Choroid plexus epithelial cell (primary cell): ENCODE data around the gene SLC27A4.

Source experiments
- DNase-seq: peaks from one replicate; pipeline ENCODE4 v3.0.0-alpha.2; 2010; ENCODE audit warnings: low read depth
- H3K4me3 ChIP-seq: 2 replicates; pipeline ENCODE4 v1.5.1; 2011; ENCODE audit warnings: low read depth, mild to moderate bottlenecking, control low read depth, low read length, moderate library complexity
- TF ChIP-seq, protein P1 (sequence below): conservative IDR thresholded peaks from 2 replicates; pipeline ENCODE4 v1.5.1; 2011; ENCODE audit warnings: low read depth, mild to moderate bottlenecking, control low read depth, inconsistent platforms, low read length, moderate library complexity

Gene SLC27A4

DNA sequence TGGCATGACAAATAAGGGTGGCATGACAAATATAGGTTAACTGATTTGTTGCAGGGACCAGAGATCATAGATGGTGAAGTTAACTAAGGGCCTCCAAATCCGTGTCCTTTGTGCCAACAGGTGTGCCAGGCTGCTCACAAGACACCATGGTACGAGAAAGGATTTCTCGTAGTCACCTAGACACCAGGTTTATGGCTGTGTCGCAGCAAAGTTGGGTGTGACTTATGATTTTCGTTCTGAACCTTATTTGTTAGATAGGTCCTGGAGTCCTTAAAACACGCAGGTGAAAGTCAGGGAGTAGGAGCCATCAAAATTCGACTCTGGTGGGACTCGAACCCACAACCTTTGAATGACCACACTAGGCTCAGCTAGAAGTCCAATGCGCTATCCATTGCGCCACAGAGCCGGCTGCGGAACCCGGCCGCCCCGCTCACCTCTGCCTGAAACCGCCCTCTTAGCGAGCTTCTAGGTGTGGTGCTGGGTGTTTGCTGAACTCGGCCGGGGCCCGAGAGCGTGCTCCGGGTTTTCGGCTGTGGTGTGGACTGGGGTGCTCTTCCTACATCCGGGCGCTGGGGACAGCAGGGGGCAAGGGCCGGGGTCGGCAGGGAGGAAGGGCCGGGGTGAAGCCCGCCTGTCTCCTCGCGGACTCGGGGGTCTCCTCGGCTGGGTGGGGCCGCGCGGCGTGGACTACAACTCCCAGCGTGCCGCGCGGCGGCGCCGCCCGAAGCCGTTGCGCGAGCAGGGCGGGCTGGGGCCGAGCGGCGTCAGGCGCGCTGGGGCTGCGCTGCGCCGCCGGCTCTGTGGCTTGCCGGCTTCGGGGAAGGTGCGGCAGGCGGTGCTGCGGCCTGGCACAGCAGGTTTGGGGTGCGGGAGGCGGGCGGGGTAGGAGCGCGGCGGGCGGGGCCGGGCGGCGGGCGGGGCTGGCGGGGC, at the start of gene SLC27A4:
SLC27A4 (plus strand) TSS at position 767 of the 930 bp plus-strand sequence. CDS start 2,606 bp downstream, outside the sequence.
- H3K4me3 ChIP-seq: peak within 1 kb of the TSS; percentile 71
- TF ChIP-seq, protein P1, sequence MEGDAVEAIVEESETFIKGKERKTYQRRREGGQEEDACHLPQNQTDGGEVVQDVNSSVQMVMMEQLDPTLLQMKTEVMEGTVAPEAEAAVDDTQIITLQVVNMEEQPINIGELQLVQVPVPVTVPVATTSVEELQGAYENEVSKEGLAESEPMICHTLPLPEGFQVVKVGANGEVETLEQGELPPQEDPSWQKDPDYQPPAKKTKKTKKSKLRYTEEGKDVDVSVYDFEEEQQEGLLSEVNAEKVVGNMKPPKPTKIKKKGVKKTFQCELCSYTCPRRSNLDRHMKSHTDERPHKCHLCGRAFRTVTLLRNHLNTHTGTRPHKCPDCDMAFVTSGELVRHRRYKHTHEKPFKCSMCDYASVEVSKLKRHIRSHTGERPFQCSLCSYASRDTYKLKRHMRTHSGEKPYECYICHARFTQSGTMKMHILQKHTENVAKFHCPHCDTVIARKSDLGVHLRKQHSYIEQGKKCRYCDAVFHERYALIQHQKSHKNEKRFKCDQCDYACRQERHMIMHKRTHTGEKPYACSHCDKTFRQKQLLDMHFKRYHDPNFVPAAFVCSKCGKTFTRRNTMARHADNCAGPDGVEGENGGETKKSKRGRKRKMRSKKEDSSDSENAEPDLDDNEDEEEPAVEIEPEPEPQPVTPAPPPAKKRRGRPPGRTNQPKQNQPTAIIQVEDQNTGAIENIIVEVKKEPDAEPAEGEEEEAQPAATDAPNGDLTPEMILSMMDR: no peak
- DNase-seq: peak; percentile 75

DNA sequence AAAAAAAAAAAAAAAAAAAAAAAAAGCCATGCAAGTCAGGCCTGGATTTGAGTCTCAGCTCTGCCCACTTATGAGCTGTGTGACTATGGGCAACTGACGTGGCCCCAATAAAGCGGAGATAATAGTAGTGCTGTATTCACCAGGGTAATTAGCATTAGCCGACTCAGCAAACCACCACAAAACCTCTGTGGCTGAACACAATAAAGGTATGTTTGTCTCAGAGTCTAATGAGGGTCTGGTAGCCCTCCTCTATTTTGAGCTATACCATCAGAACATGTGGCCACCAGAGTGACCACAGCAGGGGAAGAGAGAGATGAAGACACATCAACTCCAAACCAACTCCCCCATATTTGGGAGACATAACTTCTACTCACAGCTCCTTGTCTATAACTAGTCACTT, 48.3 kb upstream of the SLC27A4 start:
- no peak for DNase-seq
- no peak overlapping the region for H3K4me3 ChIP-seq
- TF ChIP-seq, protein P1: no peak

DNA sequence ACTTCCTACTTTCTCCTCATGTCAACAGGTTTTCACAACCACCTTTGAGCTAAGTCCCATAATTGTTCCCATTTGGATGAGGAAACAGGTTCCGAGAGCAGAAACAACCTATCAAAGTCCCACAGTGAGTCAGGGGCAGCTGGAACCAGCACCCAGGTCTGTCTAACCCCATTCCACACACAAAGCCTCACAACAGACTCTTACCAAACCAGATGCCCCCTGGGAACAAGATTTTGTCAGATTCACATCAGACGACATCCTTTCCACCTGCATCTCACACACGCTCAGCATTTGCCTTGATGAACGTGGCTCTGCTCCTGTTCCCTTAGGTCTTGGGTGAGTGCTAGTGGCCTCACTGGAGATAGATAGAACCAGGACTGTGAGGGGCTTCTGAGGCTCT, 47.2 kb upstream of the SLC27A4 start:
- no peak overlapping the region for H3K4me3 ChIP-seq
- TF ChIP-seq, protein P1: no peak
- no peak for DNase-seq

DNA sequence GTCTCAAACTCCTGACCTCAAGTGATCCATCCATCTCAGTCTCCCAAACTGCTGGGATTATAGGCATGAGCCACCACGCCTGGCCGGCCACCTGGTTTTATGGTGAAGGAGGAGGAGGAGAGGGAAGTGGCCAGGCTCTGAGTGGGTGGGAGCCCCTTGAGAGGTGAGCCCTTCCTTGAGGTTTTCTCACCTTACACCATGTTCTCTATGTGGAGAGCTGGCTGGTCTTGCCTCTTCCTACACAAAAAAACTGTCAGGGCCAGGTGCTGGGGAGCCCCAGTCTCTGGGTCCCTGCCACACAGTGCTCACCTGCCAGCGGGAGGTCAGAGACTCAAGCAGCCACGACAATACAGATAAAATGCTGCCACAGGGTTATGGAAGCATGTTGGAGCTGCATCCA, 46.2 kb upstream of the SLC27A4 start:
- no peak overlapping the region for H3K4me3 ChIP-seq
- DNase-seq: no peak
- TF ChIP-seq, protein P1: no peak

DNA sequence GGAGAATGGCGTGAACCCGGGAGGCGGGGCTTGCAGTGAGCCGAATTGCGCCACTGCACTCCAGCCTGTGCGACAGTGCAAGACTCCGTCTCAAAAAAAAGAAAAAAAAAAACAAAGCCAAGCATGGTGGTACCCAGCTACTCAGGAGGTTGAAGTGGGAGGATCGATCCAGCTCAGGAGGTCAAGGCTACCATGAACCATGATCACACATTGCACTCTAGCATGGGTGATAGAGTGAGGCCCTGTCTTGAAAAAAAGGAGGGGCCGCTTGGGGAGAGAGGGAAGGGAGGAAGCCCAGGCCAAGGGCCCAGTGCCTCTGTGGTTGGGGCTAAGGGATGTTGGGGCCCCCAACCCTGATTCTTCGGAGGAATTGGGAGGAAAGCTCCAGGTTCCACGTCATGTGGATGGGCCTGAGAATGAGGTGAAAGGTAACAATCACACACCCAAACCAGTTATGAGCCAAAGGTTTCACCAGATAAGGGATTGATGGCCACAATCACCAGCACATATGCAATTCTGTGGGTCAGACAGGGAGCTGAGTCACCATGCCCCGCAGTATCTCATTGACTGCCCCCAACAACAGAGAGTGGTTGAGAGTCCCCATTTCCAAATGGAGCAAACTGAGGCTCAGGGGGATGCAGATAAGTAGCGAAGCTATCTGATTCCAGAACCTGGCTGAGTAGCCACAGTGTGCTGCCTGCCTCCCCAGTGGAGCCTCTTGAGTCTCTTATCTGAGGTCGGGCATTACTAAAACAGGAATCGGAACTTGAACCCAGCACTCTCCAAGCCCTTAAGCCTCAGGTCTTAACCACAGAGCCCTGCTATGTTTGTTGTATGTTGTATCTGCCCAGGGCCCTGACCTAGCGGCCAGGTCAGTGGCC, 43.7 kb upstream of the SLC27A4 start:
- TF ChIP-seq, protein P1: no peak
- no peak for DNase-seq
- no peak overlapping the region for H3K4me3 ChIP-seq

DNA sequence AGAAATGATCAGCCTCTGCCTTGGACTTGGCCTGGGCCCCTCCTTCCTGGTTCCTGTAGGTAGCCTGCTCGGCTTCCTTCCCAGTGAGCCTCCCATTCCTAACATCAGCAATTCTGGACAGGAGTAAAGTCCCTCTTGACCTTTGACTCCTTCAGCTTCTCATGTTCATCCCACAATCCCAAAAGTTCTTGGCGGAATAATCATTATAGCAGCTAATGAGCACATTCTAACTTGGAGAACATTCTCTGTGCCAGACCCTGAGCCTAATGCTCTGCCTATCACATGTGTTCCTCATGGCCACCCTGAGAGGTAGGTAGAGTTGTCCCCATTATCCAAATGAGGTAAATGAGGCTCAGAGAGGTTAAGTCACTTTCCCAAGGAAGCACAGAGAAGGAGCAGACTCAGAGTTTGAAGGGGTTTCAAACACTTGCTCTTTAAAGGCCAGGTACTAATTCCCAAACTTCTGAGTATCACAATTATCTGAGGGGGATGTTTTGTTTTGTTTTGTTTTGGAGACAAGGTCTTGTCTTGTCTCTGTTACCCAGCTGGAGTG, 43.0 kb upstream of the SLC27A4 start:
- H3K4me3 ChIP-seq: no peak overlapping the region
- no peak for DNase-seq
- TF ChIP-seq, protein P1: no peak
